GM18951 (cell line): Measurements from ENCODE around the gene COX17.

ENCODE experiments used
- POLR2A ChIP-seq: IDR thresholded peaks from 4 replicates; pipeline ENCODE4 v1.6.1; 2011; ENCODE audit warnings: mild to moderate bottlenecking; ENCODE audit not compliant: insufficient read length, insufficient read depth; ENCODE audit errors: extremely low read depth
- in situ Hi-C: fragments of 300-500 bp; cut with MboI; formaldehyde crosslinking; loops from one replicate; pipeline ENCODE4 v1.12.0; 2022; ENCODE audit warnings: low sequenced_read_pairs, mixed read lengths, inconsistent platforms; ENCODE audit not compliant: unreplicated experiment

Gene COX17

DNA sequence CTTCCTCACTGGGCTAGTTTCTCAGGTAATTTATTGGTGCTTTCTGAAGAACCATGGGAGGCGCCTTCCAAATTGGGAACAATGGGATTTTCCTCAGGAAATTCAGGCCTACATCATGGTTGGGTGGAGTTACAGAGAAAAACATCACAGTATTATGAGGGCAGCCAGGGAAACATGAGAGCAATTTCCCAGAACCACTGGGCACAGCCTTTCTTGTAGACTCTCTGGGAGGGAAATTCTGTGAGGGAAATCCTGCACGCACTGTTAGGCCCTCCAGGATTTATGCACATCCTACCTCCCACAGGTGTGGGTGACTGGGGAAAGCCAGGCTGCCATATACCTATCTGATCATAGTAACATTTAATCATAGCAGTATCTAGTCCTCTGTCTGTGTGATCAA, 30.0 kb downstream of the COX17 start:
- TF ChIP-seq POLR2A: no peak
- in situ Hi-C loops: no loop called here

DNA sequence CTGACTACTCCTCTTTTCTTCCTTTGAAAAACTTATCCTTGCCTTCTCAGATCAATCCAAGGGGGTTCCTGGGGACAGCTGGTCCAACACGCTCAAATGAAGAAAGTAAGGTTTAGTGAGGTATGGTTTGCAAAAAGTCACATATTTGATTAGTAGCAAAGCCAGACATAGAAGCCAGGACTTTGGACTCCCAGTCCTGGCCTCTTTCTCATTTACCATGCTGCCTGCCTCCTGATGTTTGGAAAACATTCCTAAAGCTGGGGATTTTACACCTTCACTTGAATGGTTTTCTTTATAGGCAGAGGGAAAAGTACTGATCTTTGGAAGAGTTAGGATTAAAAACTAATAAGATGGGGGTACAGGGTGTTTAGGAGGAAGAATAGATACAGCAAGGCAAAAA, 31.4 kb downstream of the COX17 start:
- in situ Hi-C loops: no loop called here
- TF ChIP-seq POLR2A: no peak

DNA sequence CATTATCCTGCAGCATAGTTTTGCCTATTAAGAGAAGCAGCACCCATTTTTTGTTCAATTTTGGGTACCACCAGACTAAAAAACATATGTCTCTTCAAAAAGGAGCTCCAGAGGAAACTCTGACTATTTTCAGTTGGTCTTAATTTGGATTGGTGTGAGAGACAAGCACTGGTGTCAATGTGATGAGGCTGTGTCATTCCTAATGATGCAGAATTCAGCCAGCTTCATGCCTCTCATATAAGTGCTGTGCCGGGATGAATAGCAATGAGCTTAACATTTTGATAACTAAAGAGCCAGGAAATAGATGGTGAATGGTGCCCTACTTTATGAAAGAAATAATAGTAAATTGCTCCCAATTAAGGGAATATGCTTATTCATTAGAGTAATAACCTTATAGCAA, 32.7 kb downstream of the COX17 start:
- in situ Hi-C loops: no loop called here

GRCh38 chr3:119643528-119643927, 33.7 kb downstream of the COX17 start:
- TF ChIP-seq POLR2A: no peak
- in situ Hi-C loops: no loop called here

More for the DNA sequence above, 32.7 kb downstream of the COX17 start:
- TF ChIP-seq POLR2A: no peak

DNA sequence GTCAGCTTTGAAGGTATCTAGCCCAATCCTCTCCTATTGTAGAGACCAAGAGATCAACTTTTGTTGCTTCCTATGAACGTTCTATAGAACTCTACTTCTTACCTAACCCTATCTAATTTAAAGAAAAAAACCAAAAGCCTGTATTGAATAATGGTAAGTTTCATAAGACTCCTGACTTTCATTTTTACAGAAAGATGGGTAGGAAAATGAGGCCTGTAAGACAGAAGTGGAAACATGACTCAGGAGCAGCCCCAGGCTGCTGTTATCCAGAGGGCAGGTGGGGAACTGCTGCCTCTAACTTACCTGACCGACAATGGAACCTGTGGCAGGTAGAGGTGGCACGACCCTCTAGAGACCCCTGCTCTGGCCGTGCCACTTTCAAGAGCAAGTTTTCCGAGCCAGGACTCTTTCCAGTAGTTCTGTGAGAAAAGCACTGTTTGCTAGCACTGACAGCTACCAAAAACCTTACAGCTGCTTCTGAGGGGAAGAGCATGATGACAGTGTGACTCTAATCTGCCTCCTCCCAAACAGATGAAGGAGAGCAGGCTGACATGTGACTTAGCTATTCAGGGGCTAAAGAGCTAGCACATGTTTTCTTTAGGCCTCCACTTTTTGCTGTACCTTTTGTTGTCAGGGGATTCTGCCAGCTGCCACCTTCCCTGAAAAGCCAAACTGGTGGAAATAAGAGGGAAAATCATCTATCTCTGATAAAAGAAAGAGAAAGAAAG, 34.3 kb downstream of the COX17 start:
- no peak for TF ChIP-seq POLR2A
- in situ Hi-C loops: no loop called here

DNA sequence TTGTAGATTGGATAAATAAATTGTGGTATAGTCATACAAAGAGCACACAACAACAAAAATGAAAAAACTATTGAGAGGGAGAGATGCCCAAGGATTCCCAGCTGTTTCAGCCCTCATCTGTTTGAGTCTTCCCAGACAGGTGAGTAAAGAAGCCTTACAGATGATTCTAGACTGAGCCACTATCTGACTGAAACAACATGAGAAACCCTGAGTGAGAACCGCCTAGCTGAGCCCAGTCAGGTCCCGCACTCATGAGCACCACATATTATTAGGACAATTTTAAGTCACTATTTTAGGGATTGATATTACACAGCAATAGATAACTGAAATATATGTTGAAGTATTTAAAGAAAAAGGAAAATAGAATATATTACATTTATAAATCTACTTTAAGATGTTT, 35.8 kb downstream of the COX17 start:
- in situ Hi-C loops: no loop called here
- TF ChIP-seq POLR2A: no peak

GRCh38 chr3:119639494-119640350, 37.5 kb downstream of the COX17 start:
- in situ Hi-C loops: no loop called here

GRCh38 chr3:119637679-119638477, 39.3 kb downstream of the COX17 start:
- TF ChIP-seq POLR2A: no peak
- in situ Hi-C loops: no loop called here

More at GRCh38 chr3:119639494-119640350, 37.5 kb downstream of the COX17 start:
- no peak for TF ChIP-seq POLR2A

DNA sequence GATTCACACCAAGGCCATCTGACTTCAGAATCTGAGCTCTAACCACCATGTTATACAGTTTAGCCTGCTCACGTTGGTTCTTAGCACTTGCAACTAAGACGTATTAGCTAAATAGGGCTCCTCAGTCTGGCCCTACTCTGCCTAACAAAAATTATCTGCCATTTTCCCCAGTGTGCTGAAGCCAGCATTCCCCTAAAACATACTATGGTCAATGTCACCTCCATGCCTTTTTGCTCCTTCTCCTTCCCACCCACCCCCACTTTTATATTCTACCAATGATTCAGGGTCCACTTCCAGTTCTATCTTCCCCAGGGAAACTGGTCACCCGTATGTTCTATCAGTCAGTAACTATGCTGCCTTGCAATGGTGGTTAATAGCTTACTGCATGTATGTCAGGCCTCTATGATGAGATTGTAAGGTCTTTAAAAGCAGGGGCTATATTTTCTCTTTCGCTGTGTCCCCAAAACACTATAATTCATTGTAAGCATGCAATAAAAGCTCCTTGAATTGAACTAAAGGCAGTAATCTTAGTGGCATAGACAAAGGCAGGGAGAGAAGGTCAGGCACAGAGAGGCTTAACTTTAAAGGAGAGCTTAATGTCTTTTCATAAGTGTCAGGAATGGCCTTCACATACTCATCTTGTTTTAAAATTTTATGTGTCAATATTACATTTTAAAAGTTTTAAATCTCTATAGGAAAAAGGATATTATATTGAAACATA, 40.2 kb downstream of the COX17 start:
- in situ Hi-C loops: no loop called here
- TF ChIP-seq POLR2A: no peak

GRCh38 chr3:119636249-119636648, 41.0 kb downstream of the COX17 start:
- TF ChIP-seq POLR2A: no peak
- in situ Hi-C loops: no loop called here

- in situ Hi-C loops: no loop called here
- no peak for TF ChIP-seq POLR2A
These were observed 41.5 kb downstream of the COX17 start for GRCh38 chr3:119635719-119636118.

DNA sequence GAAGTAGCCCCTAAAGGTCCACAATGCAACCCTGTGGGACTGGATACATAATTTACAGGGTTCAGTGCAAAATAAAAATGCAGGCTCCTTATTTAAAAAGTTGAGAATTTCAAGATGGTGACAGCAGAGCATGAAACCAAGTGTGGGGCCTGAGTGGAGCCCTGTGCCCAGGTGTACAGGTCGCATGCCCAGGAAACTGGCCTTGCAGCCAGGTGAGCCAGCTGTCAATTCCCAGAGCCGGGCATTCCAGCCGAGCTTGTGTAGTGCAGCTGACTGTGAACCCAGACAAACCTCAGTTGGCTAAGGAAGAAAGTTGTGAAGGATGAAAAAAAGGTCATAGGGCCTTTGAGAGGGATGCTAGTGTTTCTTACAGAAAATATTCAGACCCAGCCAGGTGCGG, 44.4 kb downstream of the COX17 start:
- in situ Hi-C loops: no loop called here
- no peak for TF ChIP-seq POLR2A
